ENCODE measurements around the gene TMEM151A.

- TF ChIP-seq CTCF (IDR thresholded peaks at IDR 0.05) (no peak), EZH2phosphoT487 (IDR thresholded peaks at IDR 0.05) (no peak)
These were observed 25.2 kb downstream of the TMEM151A start, which contains the start of gene CD248 for GRCh38 chr11:66316849-66317251.

All from neural progenitor cell (in vitro differentiated cells).